ENCODE data around the gene PIP5K1C.
"Not testable (repeated sequence)": the region's sequence is repeated elsewhere in the genome, so short reads cannot be mapped to it uniquely, and the experiment has no call there.

PIP5K1C gene

DNA sequence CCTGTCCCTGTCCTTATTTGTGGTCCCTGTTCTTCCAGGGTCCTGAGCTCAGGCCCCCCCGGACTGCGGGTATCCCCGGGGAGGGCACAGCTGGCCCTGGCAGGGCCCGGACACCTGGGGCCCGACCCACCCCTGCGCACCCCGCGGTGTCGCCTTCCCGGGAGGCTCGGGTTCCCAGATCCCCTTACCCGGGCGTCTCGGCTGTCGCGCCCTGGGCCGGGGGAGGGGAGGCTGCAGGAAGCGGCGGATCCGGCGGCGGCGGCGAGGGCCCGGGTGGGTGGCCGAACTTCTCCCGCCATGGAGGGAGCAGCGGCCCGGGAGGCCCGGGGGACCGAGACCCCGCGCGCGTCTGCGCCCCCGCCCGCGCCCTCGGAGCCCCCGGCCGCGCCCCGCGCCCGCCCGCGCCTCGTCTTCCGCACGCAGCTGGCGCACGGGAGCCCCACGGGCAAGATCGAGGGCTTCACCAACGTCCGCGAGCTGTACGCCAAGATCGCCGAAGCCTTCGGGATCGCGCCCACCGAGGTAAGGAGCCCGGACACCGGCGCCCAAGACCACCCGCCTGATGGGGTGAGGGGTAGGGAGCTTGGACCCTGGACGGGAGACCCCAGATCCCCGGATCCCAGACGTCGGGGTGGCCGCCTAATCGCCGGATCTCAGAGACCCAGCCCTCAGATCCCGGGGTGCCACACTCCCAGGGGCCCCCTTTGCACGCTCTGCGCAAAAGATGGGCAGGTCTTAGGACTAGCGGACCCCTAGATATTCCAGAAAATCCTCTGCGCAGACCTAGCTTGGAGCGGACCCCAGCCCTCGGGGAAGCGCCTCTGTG lies 114.8 kb downstream of the PIP5K1C start, which contains the start of gene GIPC3:
Gene GIPC3, plus strand, starts transcription at position 178 of the 826 bp plus-strand sequence. Its CDS starts 120 bp downstream, at position 298.
- DNase-seq: peak; percentile 29

DNA sequence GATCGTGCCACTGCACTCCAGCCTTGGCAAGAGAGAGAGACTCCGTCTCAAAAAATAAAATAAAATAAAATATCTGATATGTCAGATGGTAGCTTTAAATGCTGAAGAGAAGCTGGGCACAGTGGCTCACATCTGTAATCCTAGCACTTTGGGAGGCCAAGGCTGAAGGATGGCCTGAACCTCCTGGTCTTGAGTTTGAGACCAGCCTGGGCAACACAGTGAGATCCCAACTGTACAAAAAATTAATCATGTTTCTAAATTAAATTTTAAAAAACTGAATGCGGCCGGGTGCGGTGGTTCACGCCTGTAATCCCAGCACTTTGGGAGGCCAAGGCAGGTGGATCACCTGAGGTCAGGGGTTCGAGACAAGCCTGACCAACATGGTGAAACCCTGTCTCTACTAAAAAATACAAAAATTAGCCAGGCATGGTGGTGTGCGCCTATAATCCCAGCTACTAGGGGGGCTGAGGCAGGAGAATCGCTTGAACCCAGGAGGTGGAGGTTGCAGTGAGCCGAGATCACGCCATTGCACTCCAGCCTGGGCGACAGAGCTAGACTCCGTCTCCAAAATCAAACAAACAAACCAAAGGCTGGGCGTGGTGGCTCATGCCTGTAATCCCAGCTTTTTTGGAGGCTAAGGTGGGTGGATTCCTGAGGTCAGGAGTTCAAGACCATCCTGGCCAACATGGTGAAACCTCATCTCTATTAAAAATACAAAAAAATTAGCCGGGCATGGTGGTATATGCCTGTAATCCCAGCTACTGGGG lies 116.0 kb downstream of the PIP5K1C start:
- not testable (repeated sequence) for DNase-seq

DNA sequence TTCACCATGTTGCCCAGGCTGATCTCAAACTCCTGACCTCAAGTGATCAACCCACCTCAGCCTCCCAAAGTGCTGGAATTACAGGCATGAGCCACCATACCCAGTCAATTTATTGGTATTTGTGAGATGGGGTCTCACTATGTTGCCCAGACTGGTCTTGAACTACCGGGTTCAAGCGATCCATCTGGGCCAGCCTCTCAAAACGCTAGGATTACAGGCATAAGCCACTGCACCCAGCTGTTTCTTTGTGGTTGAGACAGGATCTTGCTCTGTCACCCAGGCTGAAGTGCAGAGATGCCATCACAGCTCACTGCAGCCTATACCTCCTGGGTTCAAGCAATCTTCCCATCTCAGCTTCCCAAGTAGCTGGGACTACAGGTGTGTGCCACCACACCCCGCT lies 118.5 kb downstream of the PIP5K1C start:
- DNase-seq: not testable (repeated sequence)

Data from stimulated activated CD4-positive, alpha-beta T cell treated with anti-CD3 and anti-CD28 coated beads, Interleukin-15, amount 100 ng/mL, for 24 hours (primary cell).